Panc1 (cell line): ENCODE data around the gene DOCK8. TPM values are rescaled to one million over a fixed set of nuclear protein-coding genes. Genes with fewer than 3 reads are reported as not detected.
"Not testable (repeated sequence)": the region's sequence is repeated elsewhere in the genome, so short reads cannot be mapped to it uniquely, and the experiment has no call there.

Source experiments
- ATAC-seq: fragments of 200-7000 bp; cut with Tn5 transposase; 2 replicates; pipeline ENCODE4 v1.9.1; 2020; ENCODE audit warnings: mild to moderate bottlenecking, moderate library complexity
- BruUV-seq: library from RNA; stranded (reverse); fragments of 400-500 nt; replicated peaks from 2 replicates; lab custom pipeline; 2021; lab: Mats Ljungman, UMichigan
- CTCF ChIA-PET: fragments of 300-600 bp; sonication (Branson Sonifier 250); formaldehyde crosslinking; loops from one replicate; lab custom pipeline; 2022; ENCODE audit warnings: antibody characterized with exemption; lab: Charles Lee
- POLR2A ChIA-PET: fragments of 300-600 bp; sonication (Branson Sonifier 250); formaldehyde crosslinking; loops from one replicate; lab custom pipeline; 2022; ENCODE audit warnings: antibody characterized with exemption; lab: Charles Lee
- DNase-seq: peaks from one replicate; pipeline ENCODE4 v3.0.0-alpha.2; 2010; ENCODE audit warnings: low read depth, low spot score
- H3K27ac ChIP-seq: 2 replicates; pipeline ENCODE4 v1.5.1; 2011; ENCODE audit warnings: mild to moderate bottlenecking, low read length, inconsistent platforms
- H3K27me3 ChIP-seq: fragments of 200-500 bp; sonication (Bioruptor generic); 2 replicates; pipeline ENCODE4 v1.6.0; 2014; ENCODE audit warnings: low read length, inconsistent platforms; ENCODE audit not compliant: control insufficient read depth, insufficient read depth
- H3K36me3 ChIP-seq: fragments of 200-500 bp; sonication (Bioruptor generic); 2 replicates; pipeline ENCODE4 v1.5.1; 2014; ENCODE audit warnings: inconsistent platforms, mild to moderate bottlenecking, low read length, moderate library complexity; ENCODE audit not compliant: control insufficient read depth, insufficient read depth
- H3K4me1 ChIP-seq: 2 replicates; pipeline ENCODE4 v1.5.1; 2011; ENCODE audit warnings: inconsistent platforms, mild to moderate bottlenecking, low read length, moderate library complexity; ENCODE audit not compliant: control insufficient read depth, insufficient read depth
- H3K4me3 ChIP-seq, 2 experiments: 2 replicates each; pipeline ENCODE4 v1.5.1; 2011 to 2012; ENCODE audit warnings: low read depth in 2 of 2, low read length in 2 of 2, mild to moderate bottlenecking in 2 of 2, inconsistent platforms in 1 of 2, moderate library complexity in 1 of 2
- H3K9me3 ChIP-seq: fragments of 200-500 bp; sonication (Bioruptor generic); 2 replicates; pipeline ENCODE4 v1.5.1; 2014; ENCODE audit warnings: low read depth, mild to moderate bottlenecking, inconsistent platforms, low read length, moderate library complexity; ENCODE audit not compliant: control insufficient read depth, insufficient read depth
- POLR2AphosphoS5 ChIP-seq: IDR thresholded peaks from 2 replicates; pipeline ENCODE4 v1.6.1; 2012; ENCODE audit warnings: mild to moderate bottlenecking, low read depth, low read length, moderate library complexity
- REST ChIP-seq, 2 experiments: IDR thresholded peaks; 2 replicates each; pipeline ENCODE4 v1.6.1; 2011 to 2012; ENCODE audit warnings: low read depth in 2 of 2, control low read depth in 1 of 2, low read length in 1 of 2, mild to moderate bottlenecking in 1 of 2, moderate library complexity in 1 of 2; ENCODE audit not compliant: insufficient read depth in 1 of 2
- SIN3A ChIP-seq: IDR thresholded peaks from 2 replicates; pipeline ENCODE4 v1.6.1; 2012; ENCODE audit warnings: low read depth, mild to moderate bottlenecking, low read length, moderate library complexity, borderline replicate concordance; ENCODE audit not compliant: insufficient read depth
- TCF7L2 ChIP-seq: IDR thresholded peaks from 2 replicates; pipeline ENCODE4 v1.6.1; 2011; ENCODE audit warnings: mild to moderate bottlenecking, low read depth, low read length, inconsistent platforms
- in situ Hi-C: cut with HindIII; loops from 2 replicates; pipeline ENCODE4 v1.10.0; 2016; ENCODE audit warnings: low sequenced_read_pairs, low pct_unique_long_range_greater_than_20kb
- intact Hi-C: fragments of 100-400 bp; cut with micrococcal nuclease; formaldehyde crosslinking; loops from one replicate; pipeline ENCODE4 v1.10.0; 2022; ENCODE audit not compliant: unreplicated experiment
- total RNA-seq: library from RNA; stranded (reverse); gene quantifications from one replicate; pipeline ENCODE4 v1.2.1, GENCODE V29; 2021; ENCODE audit not compliant: unreplicated experiment
- TF ChIP-seq, protein P1 (sequence below): fragments of 450-650 bp; IDR thresholded peaks from 2 replicates; pipeline ENCODE4 v1.5.1; 2017; ENCODE audit warnings: mild to moderate bottlenecking

The DOCK8 gene
- total RNA-seq, 1 experiment from 2014 or later, result 1.4 TPM

DNA sequence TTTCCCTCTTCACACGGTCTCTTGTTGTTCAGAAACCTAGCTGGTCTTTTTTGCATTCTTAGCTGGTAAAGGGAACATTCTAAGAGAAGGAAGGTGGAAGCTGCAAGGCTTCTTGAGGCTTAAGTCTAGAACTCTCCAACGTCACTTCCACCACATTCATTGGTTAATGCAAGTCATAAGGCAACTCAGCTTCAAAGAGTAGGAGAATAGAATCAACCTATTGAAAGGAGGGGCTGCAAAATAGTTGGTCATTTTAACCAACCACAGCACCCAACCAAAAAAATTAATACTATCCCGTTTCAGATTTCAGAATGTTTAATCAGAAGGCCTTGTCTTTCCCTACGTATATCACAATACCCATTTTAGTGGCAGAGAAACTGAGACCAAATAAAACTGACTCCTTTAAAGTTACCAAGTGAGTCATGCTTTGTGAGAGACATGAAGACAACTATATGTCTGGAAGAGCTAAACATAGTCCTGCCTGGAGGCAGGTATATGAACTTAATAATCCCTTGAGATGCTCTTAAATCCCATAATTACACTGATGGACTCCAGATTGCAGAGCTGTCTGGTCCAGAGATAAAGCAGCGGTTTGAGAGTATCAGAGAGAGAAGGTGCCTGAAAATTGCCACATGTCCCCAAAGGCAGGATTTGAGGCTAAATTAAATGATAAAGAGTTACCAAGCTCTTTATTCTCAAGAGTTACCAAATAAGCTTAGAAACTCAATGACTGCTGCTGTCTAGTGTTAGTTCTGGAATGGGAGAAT, 14.4 kb downstream of the DOCK8 start:
- ATAC-seq (no peak), DNase-seq (no peak)
- CTCF ChIA-PET, result no interaction called here
- TF ChIP-seq TCF7L2 (no peak), POLR2AphosphoS5 (no peak)
- TF ChIP-seq, protein P1, sequence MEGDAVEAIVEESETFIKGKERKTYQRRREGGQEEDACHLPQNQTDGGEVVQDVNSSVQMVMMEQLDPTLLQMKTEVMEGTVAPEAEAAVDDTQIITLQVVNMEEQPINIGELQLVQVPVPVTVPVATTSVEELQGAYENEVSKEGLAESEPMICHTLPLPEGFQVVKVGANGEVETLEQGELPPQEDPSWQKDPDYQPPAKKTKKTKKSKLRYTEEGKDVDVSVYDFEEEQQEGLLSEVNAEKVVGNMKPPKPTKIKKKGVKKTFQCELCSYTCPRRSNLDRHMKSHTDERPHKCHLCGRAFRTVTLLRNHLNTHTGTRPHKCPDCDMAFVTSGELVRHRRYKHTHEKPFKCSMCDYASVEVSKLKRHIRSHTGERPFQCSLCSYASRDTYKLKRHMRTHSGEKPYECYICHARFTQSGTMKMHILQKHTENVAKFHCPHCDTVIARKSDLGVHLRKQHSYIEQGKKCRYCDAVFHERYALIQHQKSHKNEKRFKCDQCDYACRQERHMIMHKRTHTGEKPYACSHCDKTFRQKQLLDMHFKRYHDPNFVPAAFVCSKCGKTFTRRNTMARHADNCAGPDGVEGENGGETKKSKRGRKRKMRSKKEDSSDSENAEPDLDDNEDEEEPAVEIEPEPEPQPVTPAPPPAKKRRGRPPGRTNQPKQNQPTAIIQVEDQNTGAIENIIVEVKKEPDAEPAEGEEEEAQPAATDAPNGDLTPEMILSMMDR, result no peak
- no peaks in the 10 kb centered on the region for H3K9me3 ChIP-seq
- H3K27ac ChIP-seq, result no peak overlapping the region
- intact Hi-C loops, result no loop called here
- POLR2A ChIA-PET, result no interaction called here
- H3K36me3 ChIP-seq, result no peaks in the 10 kb centered on the region
- no peaks in the 10 kb centered on the region for H3K4me1 ChIP-seq
- in situ Hi-C loops, result no loop called here
- H3K27me3 ChIP-seq, result no peaks in the 10 kb centered on the region
- BruUV-seq, result no TSS peak
- no peak overlapping the region for H3K4me3 ChIP-seq

DNA sequence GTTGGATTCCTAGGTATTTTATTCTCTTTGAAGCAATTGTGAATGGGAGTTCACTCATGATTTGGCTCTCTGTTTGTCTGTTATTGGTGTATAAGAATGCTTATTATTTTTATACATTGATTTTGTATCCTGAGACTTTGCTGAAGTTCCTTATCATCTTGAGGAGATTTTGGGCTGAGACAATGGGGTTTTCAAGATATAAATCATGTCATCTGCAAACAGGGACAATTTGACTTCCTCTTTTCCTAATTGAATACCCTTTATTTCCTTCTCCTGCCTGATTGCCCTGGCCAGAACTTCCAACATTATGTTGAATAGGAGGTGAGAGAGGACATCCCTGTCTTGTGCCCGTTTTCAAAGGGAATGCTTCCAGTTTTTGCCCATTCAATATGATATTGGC, 17.0 kb downstream of the DOCK8 start:
- H3K27me3 ChIP-seq, in situ Hi-C loops, H3K27ac ChIP-seq, DNase-seq, BruUV-seq, H3K4me3 ChIP-seq, ATAC-seq, POLR2A ChIA-PET, H3K4me1 ChIP-seq, CTCF ChIA-PET, H3K36me3 ChIP-seq, H3K9me3 ChIP-seq, intact Hi-C loops: not testable (repeated sequence)

DNA sequence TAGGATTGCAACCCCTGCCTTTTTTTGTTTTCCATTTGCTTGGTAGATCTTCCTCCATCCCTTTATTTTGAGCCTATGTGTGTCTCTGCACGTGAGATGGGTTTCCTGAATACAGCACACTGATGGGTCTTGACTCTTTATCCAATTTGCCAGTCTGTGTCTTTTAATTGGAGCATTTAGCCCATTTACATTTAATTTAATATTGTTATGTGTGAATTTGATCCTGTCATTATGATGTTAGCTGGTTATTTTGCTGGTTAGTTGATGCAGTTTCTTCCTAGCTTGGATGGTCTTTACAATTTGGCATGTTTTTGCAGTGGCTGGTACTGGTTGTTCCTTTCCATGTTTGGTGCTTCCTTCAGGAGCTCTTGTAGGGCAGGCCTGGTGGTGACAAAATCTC, 19.0 kb downstream of the DOCK8 start:
- POLR2A ChIA-PET, result not testable (repeated sequence)

DNA sequence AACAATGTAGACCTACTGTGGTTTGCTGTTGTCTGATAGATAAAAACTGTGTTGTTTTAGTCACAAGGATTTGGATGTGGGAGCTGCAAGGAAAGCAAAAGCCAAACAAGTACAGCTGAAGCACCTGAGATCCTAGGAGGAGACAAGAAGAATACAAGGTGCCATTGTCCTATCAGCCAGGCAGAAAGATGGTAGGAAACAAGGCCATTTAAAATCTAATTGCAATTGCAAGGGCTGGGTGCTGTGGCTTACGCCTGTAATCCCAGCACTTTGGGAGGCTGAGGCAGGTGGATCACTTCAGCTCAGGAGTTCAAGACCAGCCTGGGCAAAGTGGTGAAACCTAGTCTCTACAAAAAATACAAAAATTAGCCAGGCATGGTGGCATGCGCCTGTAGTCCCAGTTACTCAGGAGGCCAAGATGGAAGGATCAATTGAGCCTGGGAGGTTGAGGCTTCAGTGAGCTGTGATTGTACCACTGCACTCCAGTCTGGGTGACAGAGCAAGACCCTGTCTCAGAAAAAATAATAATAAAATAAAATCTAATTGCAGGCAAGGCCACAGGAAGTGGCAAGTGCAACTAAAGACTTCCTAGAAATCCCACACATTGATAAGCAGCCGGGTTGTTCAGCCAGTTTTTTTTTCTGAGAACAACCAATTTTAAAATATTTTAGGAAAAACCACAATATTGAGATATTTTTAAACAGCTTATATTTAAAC, 22.6 kb downstream of the DOCK8 start:
- DNase-seq, result no peak
- Histone ChIP-seq H3K27me3 (no peaks in the 10 kb centered on the region), H3K36me3 (no peaks in the 10 kb centered on the region), H3K9me3 (no peaks in the 10 kb centered on the region), H3K27ac (no peak overlapping the region), H3K4me3 (no peak overlapping the region), H3K4me1 (no peaks in the 10 kb centered on the region)
- TF ChIP-seq, protein P1, result no peak
- TF ChIP-seq TCF7L2, result no peak
- no peak for TF ChIP-seq POLR2AphosphoS5
- TF ChIP-seq SIN3A, result no peak
- no peak for TF ChIP-seq REST (IDR thresholded peaks at IDR 0.05; ENCODE audit: insufficient read depth in 1 of 2, low read depth in 2 of 2, low read length in 1 of 2)
- BruUV-seq, result no TSS peak
- CTCF ChIA-PET, result no interaction called here
- in situ Hi-C loops, result no loop called here
- ATAC-seq, result no peak
- intact Hi-C loops, result no loop called here
- POLR2A ChIA-PET, result no interaction called here

More for the DNA sequence above, 19.0 kb downstream of the DOCK8 start:
- H3K27ac ChIP-seq, ATAC-seq, in situ Hi-C loops, BruUV-seq, H3K27me3 ChIP-seq, CTCF ChIA-PET, intact Hi-C loops, H3K4me3 ChIP-seq, H3K36me3 ChIP-seq, DNase-seq, H3K9me3 ChIP-seq, H3K4me1 ChIP-seq: not testable (repeated sequence)
